Ovary (tissue), 9 donors: ENCODE results near the gene CRCP. TPM values are rescaled to one million over a fixed set of nuclear protein-coding genes. Genes with fewer than 3 reads are reported as not detected.

Experiments
- DNase-seq, 5 donors: peaks; one replicate each; pipeline ENCODE4 v3.0.0-alpha.2; 2019 to 2020
- H3K27ac ChIP-seq, 2 donors: fragments of 200-600 bp; one replicate each; pipeline versions ENCODE4 v1.5.1 to v1.8.0; 2019 to 2022
- H3K27me3 ChIP-seq: fragments of 200-600 bp; one replicate; pipeline ENCODE4 v1.8.0; 2022
- H3K36me3 ChIP-seq: fragments of 200-600 bp; sonication (generic); one replicate; pipeline ENCODE4 v1.5.1; 2019
- H3K4me1 ChIP-seq: one replicate; pipeline ENCODE4 v1.8.1; 2013; ENCODE audit warnings: mild to moderate bottlenecking, moderate library complexity; ENCODE audit not compliant: insufficient read depth
- H3K4me3 ChIP-seq: fragments of 200-600 bp; sonication (generic); one replicate; pipeline ENCODE4 v1.5.1; 2017
- H3K9me3 ChIP-seq, 2 donors: fragments of 200-600 bp in 1 of 2; sonication (generic) in 1 of 2; one replicate each; pipeline versions ENCODE4 v1.5.1 to v1.8.1; 2013 to 2019; ENCODE audit warnings: mild to moderate bottlenecking in 1 of 2, moderate library complexity in 1 of 2
- EP300 ChIP-seq: sonication (generic); formaldehyde crosslinking; IDR thresholded peaks from one replicate; pipeline ENCODE4 v1.6.1; 2017; ENCODE audit warnings: antibody characterized with exemption
- POLR2A ChIP-seq: fragments of 450-650 bp; IDR thresholded peaks from one replicate; pipeline ENCODE4 v1.6.1; 2017; ENCODE audit warnings: antibody characterized with exemption, mild to moderate bottlenecking, moderate library complexity
- WGBS, 3 donors: extraction: QIAGEN DNeasy Blood & Tissue Kit in 1 of 3; methylation state at CpG; one replicate each; pipeline versions ENCODE4 v1.1.5 to v1.1.7; 2013 to 2017; 5-methylcytosine and 5-hydroxymethylcytosine counted together
- intact Hi-C, 4 donors: fragments of 100-400 bp; cut with DNase I; formaldehyde crosslinking; loops; one replicate each; pipeline versions ENCODE4 v1.11.0 to v1.15.1; 2022 to 2023
- polyA plus RNA-seq, 2 donors: library from polyadenylated mRNA; stranded (reverse); fragments of 200-250 nt in 1 of 2; fragments of 350-450 nt in 1 of 2; fragmentation: Illumina TruSeq in 1 of 2; extraction: RNeasy Lipid Tissue Mini Kit (QIAGEN cat#74804) in 1 of 2; gene quantifications; one replicate each; pipeline ENCODE4 v1.2.3, GENCODE V29; 2013 to 2014
- total RNA-seq, 7 donors: library from RNA; depleted of rRNA in 2 of 7; stranded (reverse); fragments of >200 nt in 2 of 7; fragmentation: NEBNext Ultra II Directional in 3 of 7; extraction: Animal tissue kit (Norgen Biotek cat#: 25700) in 3 of 7; gene quantifications; one replicate each; pipeline versions ENCODE4 v1.1.0 to v1.2.4, GENCODE V29; 2016 to 2023
- TF ChIP-seq, protein P1 (sequence below), 3 donors: fragments of 450-650 bp in 2 of 3; fragments of 200-600 bp in 1 of 3; IDR thresholded peaks; one replicate each; pipeline versions ENCODE4 v1.5.1 to v1.8.0; 2016 to 2022; ENCODE audit warnings: antibody characterized with exemption in 3 of 3, mild to moderate bottlenecking in 1 of 3
- donor health status: DM: no; HTN: no; CAD: no; lungs with moderate emphysema.
- donor health status: DM: no; HTN: no; CAD: no.
- donor health status: Bipolar disorder and iron deficiency.
- donor health status: DM: yes; HTN: yes; CAD: no.
- donor health status: DM: no; HTN: no; CAD: no.
- donor health status: DM: yes; HTN: yes; CAD: no.

Gene CRCP
- total and polyA plus RNA-seq, 9 donors: 23.2 to 46.8 (median 29.1) TPM

- TF ChIP-seq EP300: no peak
- TF ChIP-seq POLR2A: no peak
- TF ChIP-seq, protein P1, sequence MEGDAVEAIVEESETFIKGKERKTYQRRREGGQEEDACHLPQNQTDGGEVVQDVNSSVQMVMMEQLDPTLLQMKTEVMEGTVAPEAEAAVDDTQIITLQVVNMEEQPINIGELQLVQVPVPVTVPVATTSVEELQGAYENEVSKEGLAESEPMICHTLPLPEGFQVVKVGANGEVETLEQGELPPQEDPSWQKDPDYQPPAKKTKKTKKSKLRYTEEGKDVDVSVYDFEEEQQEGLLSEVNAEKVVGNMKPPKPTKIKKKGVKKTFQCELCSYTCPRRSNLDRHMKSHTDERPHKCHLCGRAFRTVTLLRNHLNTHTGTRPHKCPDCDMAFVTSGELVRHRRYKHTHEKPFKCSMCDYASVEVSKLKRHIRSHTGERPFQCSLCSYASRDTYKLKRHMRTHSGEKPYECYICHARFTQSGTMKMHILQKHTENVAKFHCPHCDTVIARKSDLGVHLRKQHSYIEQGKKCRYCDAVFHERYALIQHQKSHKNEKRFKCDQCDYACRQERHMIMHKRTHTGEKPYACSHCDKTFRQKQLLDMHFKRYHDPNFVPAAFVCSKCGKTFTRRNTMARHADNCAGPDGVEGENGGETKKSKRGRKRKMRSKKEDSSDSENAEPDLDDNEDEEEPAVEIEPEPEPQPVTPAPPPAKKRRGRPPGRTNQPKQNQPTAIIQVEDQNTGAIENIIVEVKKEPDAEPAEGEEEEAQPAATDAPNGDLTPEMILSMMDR (IDR thresholded peaks at IDR 0.05): no peak
- Histone ChIP-seq H3K27me3 (no peaks in the 10 kb centered on the region), H3K9me3 (no peaks in the 10 kb centered on the region), H3K4me3 (peak overlapping the region; percentile 87), H3K27ac (peak overlapping the region in 1 of 2 donors; percentile 49), H3K4me1 (peaks cover 10% of the 10 kb centered on the region), H3K36me3 (no peaks in the 10 kb centered on the region)
- no peak for DNase-seq
- intact Hi-C loops: no loop called here
- WGBS, 3 donors: 64 to 71% (median 67%) methylated on average over 11 of the region's 11 CpGs
These were observed 38.0 kb upstream of the CRCP start for GRCh38 chr7:66076462-66077329.

GRCh38 chr7:66078067-66078466 lies 36.6 kb upstream of the CRCP start:
- no peaks in the 10 kb centered on the region for H3K36me3 ChIP-seq
- WGBS, 3 donors: 85 to 90% (median 87%) methylated on average over 5 of the region's 5 CpGs
- no peak for TF ChIP-seq POLR2A
- no peak for TF ChIP-seq EP300
- TF ChIP-seq, protein P1 (IDR thresholded peaks at IDR 0.05): no peak
- no peak for DNase-seq
- peaks cover 10% of the 10 kb centered on the region for H3K4me1 ChIP-seq
- no peaks in the 10 kb centered on the region for H3K27me3 ChIP-seq
- H3K27ac ChIP-seq: no peak overlapping the region
- intact Hi-C loops: no loop called here
- H3K9me3 ChIP-seq: no peaks in the 10 kb centered on the region
- no peak overlapping the region for H3K4me3 ChIP-seq

GRCh38 chr7:66082083-66082482 lies 32.6 kb upstream of the CRCP start:
- no peak for DNase-seq
- no peaks in the 10 kb centered on the region for H3K36me3 ChIP-seq
- WGBS, 3 donors: 96 to 99% (median 98%) methylated on average over 6 of the region's 6 CpGs

GRCh38 chr7:66082886-66083415 lies 31.7 kb upstream of the CRCP start:
- H3K4me3 ChIP-seq: no peak overlapping the region
- TF ChIP-seq POLR2A (no peak), EP300 (no peak)
- no peaks in the 10 kb centered on the region for H3K4me1 ChIP-seq
- intact Hi-C loops: no loop called here
- DNase-seq: no peak
- WGBS, 3 donors: 91 to 97% (median 93%) methylated on average over 15 to 16 of the region's 16 CpGs
- no peaks in the 10 kb centered on the region for H3K27me3 ChIP-seq
- no peak overlapping the region for H3K27ac ChIP-seq
- no peaks in the 10 kb centered on the region for H3K36me3 ChIP-seq
- no peaks in the 10 kb centered on the region for H3K9me3 ChIP-seq

More at GRCh38 chr7:66082083-66082482, 32.6 kb upstream of the CRCP start:
- intact Hi-C loops: no loop called here
- Histone ChIP-seq H3K27me3 (no peaks in the 10 kb centered on the region), H3K27ac (no peak overlapping the region), H3K4me1 (peaks cover 1% of the 10 kb centered on the region), H3K9me3 (no peaks in the 10 kb centered on the region), H3K4me3 (no peak overlapping the region)
- TF ChIP-seq EP300 (no peak), POLR2A (no peak)
- TF ChIP-seq, protein P1 (IDR thresholded peaks at IDR 0.05): no peak

GRCh38 chr7:66083677-66084076 lies 31.0 kb upstream of the CRCP start:
- H3K36me3 ChIP-seq: no peaks in the 10 kb centered on the region
- 86 to 94% (median 91%) methylated on average over 2 of the region's 2 CpGs for WGBS, 3 donors
- no peak overlapping the region for H3K27ac ChIP-seq
- H3K27me3 ChIP-seq: no peaks in the 10 kb centered on the region
- H3K4me3 ChIP-seq: no peak overlapping the region
- no peak for DNase-seq
- no peak for TF ChIP-seq POLR2A
- TF ChIP-seq EP300: no peak
- TF ChIP-seq, protein P1 (IDR thresholded peaks at IDR 0.05): no peak
- no peaks in the 10 kb centered on the region for H3K9me3 ChIP-seq
- no peaks in the 10 kb centered on the region for H3K4me1 ChIP-seq
- intact Hi-C loops: no loop called here
